NB4 (cell line): ENCODE measurements around the gene KRT16.
"Not testable (repeated sequence)": the region's sequence is repeated elsewhere in the genome, so short reads cannot be mapped to it uniquely, and the experiment has no call there.

Source experiments
- DNase-seq: peaks from one replicate; pipeline ENCODE4 v3.0.0; 2010; ENCODE audit warnings: low read depth
- H3K4me3 ChIP-seq: one replicate; pipeline ENCODE4 v1.5.1; 2011; ENCODE audit warnings: mild to moderate bottlenecking, low read depth, low read length, moderate library complexity
- MYC ChIP-seq: IDR thresholded peaks from 2 replicates; pipeline ENCODE4 v1.6.1; 2011; ENCODE audit warnings: low read depth, low read length
- POLR2A ChIP-seq: IDR thresholded peaks from 2 replicates; pipeline ENCODE4 v1.6.1; 2011; ENCODE audit warnings: mild to moderate bottlenecking; ENCODE audit not compliant: insufficient read length; ENCODE audit errors: extremely low read depth
- TF ChIP-seq, protein P1 (sequence below): IDR thresholded peaks from 2 replicates; pipeline ENCODE4 v1.6.1; 2011; ENCODE audit warnings: low read depth, low read length
- TF ChIP-seq, protein P2 (sequence below): IDR thresholded peaks from one replicate; pipeline ENCODE4 v1.5.1; 2012; ENCODE audit warnings: low read depth, low read length

KRT16 gene

GRCh38 chr17:41632482-41633105 is 20.0 kb upstream of the KRT16 start:
- no peak for TF ChIP-seq MYC
- TF ChIP-seq, protein P1, sequence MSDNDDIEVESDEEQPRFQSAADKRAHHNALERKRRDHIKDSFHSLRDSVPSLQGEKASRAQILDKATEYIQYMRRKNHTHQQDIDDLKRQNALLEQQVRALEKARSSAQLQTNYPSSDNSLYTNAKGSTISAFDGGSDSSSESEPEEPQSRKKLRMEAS = no peak
- TF ChIP-seq, protein P2, sequence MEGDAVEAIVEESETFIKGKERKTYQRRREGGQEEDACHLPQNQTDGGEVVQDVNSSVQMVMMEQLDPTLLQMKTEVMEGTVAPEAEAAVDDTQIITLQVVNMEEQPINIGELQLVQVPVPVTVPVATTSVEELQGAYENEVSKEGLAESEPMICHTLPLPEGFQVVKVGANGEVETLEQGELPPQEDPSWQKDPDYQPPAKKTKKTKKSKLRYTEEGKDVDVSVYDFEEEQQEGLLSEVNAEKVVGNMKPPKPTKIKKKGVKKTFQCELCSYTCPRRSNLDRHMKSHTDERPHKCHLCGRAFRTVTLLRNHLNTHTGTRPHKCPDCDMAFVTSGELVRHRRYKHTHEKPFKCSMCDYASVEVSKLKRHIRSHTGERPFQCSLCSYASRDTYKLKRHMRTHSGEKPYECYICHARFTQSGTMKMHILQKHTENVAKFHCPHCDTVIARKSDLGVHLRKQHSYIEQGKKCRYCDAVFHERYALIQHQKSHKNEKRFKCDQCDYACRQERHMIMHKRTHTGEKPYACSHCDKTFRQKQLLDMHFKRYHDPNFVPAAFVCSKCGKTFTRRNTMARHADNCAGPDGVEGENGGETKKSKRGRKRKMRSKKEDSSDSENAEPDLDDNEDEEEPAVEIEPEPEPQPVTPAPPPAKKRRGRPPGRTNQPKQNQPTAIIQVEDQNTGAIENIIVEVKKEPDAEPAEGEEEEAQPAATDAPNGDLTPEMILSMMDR = no peak
- TF ChIP-seq POLR2A = no peak
- DNase-seq = no peak

DNA sequence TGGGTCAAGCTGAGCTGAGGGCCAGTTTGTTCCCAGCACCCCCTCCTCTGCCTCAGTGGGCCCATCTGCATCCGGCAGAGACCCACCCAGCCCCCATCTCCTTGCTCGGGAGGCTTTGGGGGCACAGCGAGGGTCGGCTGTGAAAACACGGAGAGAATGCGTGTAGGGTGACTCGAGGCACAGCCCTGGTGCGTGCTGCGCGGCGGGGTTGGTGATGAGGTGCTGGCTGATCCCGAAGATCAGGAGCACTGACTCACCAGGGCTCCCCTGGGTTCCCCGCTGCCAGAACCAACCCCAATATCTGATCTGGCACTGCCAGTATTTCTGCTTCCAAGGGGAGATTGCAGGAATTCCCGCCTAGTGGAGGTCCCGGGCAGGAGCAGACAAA is 19.3 kb upstream of the KRT16 start:
- no peak overlapping the region for H3K4me3 ChIP-seq
- TF ChIP-seq, protein P1 = no peak
- TF ChIP-seq MYC = no peak
- no peak for TF ChIP-seq POLR2A
- TF ChIP-seq, protein P2 = no peak
- DNase-seq = no peak

More at GRCh38 chr17:41632482-41633105, 20.0 kb upstream of the KRT16 start:
- no peak overlapping the region for H3K4me3 ChIP-seq

GRCh38 chr17:41631025-41631897 is 18.7 kb upstream of the KRT16 start:
- H3K4me3 ChIP-seq = no peak overlapping the region
- TF ChIP-seq MYC (no peak), POLR2A (no peak)
- TF ChIP-seq, protein P1 = no peak
- TF ChIP-seq, protein P2 = no peak
- DNase-seq = no peak

GRCh38 chr17:41629826-41630670 is 17.5 kb upstream of the KRT16 start:
- DNase-seq = no peak
- TF ChIP-seq, protein P1 = no peak
- TF ChIP-seq MYC (no peak), POLR2A (no peak)
- TF ChIP-seq, protein P2 = no peak
- no peak overlapping the region for H3K4me3 ChIP-seq

- no peak overlapping the region for H3K4me3 ChIP-seq
- DNase-seq = no peak
- TF ChIP-seq, protein P2 = no peak
- TF ChIP-seq, protein P1 = no peak
- TF ChIP-seq POLR2A (no peak), MYC (no peak)
Observed at GRCh38 chr17:41629316-41629715, 16.7 kb upstream of the KRT16 start.

DNA sequence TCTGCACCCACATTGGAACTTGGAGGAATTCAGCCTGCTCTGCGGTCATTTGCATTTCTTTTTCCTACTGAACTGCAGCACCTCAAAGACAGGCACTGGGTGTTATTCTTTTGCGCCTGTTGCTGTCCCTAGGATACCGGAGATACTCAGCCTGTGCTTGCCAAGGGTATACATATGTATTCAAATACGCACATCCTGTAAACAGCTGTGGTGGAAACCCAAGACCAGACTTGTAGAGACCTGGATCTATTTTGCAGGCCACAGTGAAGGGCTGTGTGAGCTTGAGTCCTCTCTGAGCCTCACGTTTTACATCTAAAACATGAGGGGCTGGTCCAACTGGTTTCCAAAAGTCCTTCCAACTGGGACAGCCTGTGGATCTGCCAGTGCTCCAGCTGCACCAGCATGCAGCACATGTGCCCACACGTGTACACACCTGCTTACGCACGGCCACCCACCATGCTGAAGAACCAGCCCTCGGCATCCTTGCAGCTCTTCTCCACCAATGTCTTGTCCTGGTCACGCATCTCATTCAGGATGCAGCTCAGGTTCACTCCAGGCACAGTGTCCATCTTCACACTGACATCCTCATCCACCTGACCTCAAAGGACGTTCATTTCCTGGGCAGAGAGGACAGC is 16.2 kb upstream of the KRT16 start:
- DNase-seq, H3K4me3 ChIP-seq: not testable (repeated sequence)

GRCh38 chr17:41628073-41628370 is 15.5 kb upstream of the KRT16 start:
- not testable (repeated sequence) for H3K4me3 ChIP-seq, DNase-seq
